K562 (cell line): Measurements from ENCODE around the gene PTPRB.

Experiments
- CTCF ChIP-seq, 3 experiments: IDR thresholded peaks in 2 of 3; conservative IDR thresholded peaks in 1 of 3; 2 replicates each; pipeline ENCODE4 v1.5.1; 2011 to 2012; ENCODE audit warnings: low read length in 3 of 3, mild to moderate bottlenecking in 3 of 3, control low read depth in 2 of 3, improper control_type of control experiment in 1 of 3, inconsistent platforms in 1 of 3, low read depth in 1 of 3, mixed read lengths in 1 of 3, moderate library complexity in 1 of 3; ENCODE audit not compliant: insufficient read depth in 2 of 3
- HDAC2 ChIP-seq: fragments of 450-650 bp; IDR thresholded peaks from 2 replicates; pipeline ENCODE4 v1.6.1; 2016; ENCODE audit warnings: mild to moderate bottlenecking
- PML ChIP-seq: IDR thresholded peaks from 2 replicates; pipeline ENCODE4 v1.6.1; 2012; ENCODE audit warnings: low read length, inconsistent platforms
- POLR2A ChIP-seq: fragments of 450-650 bp; conservative IDR thresholded peaks from 2 replicates; pipeline ENCODE4 v1.6.1; 2016
- SP1 ChIP-seq: sonication (generic); formaldehyde crosslinking; IDR thresholded peaks from 2 replicates; pipeline ENCODE4 v1.8.1; 2022; ENCODE audit warnings: mild to moderate bottlenecking, missing genetic modification reagents
- SRF ChIP-seq, 2 experiments: fragments of 250-450, 450-650 bp in 1 of 2; sonication (Bioruptor Pico) in 1 of 2; sonication (generic) in 1 of 2; formaldehyde crosslinking; IDR thresholded peaks; 2 replicates each; pipeline versions ENCODE4 v1.5.0 to v1.5.1; 2020 to 2022; ENCODE audit warnings: mild to moderate bottlenecking in 1 of 2, missing genetic modification reagents in 1 of 2
- YBX1 ChIP-seq: fragments of 450-650 bp; IDR thresholded peaks from 2 replicates; pipeline ENCODE4 v1.7.1; 2016; ENCODE audit warnings: mild to moderate bottlenecking

- TF ChIP-seq SP1 (CRISPR knock-in tag) = no peak
- TF ChIP-seq CTCF (IDR thresholded peaks at IDR 0.05 in 2 of 3, conservative IDR thresholded peaks at IDR 0.05 in 1 of 3; ENCODE audit: insufficient read depth in 2 of 3, low read depth in 1 of 3, low read length in 3 of 3) = no peak
- TF ChIP-seq PML = no peak
- no peak for TF ChIP-seq HDAC2
- TF ChIP-seq YBX1 = no peak
- TF ChIP-seq SRF (CRISPR knock-in tag; IDR thresholded peaks at IDR 0.05) = no peak
- no peak for TF ChIP-seq POLR2A
Observed at GRCh38 chr12:70686299-70686698, 49.1 kb upstream of the PTPRB start.
